GM18909 (cell line): ENCODE results near the gene SDK1.
"Not testable (repeated sequence)": the region's sequence is repeated elsewhere in the genome, so short reads cannot be mapped to it uniquely, and the experiment has no call there.

Experiments used
- ATAC-seq: cut with Tn5 transposase; IDR thresholded peaks from one replicate; pipeline ENCODE4 v1.9.1; 2021; ENCODE audit warnings: mild to moderate bottlenecking; ENCODE audit not compliant: unreplicated experiment, poor library complexity

SDK1 gene

DNA sequence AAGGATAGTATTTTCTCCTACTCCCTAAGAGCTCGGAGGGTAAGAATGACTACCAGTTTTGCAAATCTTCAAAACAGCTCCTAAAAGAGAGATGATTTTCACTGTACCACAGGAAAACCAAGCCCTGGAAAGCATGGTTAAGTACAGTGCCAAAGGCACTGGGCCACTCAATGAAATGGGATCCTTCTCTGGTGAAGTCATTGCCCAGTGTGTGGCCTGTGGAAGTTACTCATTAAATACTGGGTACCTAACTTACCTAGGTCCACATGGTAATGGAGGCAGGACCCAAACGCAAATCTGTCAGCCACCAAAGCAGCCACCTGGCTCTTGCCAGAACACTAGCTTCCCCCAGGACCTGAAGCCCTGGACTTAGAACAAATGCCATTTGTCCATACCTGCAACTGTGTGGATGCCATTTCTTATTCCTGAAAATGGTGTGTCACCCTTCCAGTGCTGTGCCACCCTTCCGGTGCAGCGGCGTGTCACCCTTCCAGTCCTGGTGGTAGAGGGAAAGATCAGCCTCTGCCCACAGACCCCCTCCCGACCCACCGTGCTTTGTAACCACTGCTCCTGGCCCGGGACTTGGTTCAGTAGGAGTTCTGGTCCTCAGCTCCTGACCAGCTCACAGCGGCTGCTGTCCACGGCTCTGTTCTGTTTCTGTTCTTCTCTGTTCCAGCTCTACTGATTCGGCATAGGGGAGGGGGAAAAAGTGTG lies 659.2 kb downstream of the SDK1 start:
- ATAC-seq: no peak

DNA sequence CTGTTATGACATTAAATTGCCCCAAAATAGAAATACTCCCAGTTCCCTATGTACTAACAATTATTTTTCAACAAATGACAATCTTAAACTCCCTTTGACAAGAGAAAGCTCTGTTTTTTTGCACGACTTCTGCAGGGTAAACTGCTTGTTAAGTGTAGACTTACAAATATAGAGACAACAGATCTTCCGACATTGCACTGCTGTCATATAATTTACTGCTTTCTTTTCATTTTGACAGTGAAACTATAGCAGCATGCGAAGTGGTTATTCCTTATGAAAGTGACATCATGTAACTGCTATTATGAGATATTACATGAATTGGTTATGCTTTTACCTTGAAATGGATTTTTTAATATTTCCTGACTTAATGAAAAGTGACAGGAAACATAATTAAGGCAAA lies 659.9 kb downstream of the SDK1 start:
- ATAC-seq: no peak

DNA sequence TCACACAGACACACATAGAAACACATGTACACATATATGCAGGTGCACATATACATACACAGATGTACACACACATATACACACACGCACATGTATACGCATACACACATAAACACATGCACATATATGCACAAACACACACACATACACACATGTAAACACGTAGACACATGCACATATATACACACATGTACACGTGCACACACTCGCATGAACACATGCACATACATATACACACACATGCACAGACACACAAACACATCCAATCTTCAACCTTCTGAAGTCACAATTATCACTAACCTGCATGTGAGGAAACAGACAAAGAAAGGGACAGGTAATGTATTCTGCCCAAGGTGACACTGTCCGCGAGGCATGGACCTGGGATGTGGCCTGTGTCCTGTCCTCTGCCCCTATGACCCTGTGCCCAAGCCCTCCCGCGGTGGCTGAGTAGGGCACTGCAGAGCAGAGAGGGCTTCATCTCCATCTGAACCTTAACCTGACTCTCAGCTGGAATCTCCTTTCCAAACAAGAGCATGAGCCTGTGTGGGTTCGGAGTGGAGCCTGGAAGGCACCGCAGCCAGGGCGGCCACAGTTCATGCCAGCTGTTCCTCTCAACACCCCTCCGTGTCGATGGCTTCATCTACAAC lies 660.9 kb downstream of the SDK1 start:
- ATAC-seq: no peak

DNA sequence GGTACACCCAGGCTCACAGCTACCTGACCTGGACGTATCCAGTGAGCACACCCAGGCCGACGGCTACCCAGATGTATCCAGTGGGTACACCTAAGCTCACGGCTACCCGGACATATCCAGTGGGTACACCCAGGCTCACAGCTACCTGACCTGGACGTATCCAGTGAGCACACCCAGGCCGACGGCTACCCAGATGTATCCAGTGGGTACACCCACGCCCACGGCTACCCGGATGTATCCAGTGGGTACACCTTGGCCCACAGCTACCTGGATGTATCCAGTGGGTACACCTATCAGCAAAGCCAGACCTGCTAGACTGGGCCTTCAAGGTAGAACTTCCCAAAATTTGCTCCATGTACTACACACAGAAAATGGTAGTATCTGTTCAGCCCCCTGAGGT lies 662.7 kb downstream of the SDK1 start:
- ATAC-seq: not testable (repeated sequence)

DNA sequence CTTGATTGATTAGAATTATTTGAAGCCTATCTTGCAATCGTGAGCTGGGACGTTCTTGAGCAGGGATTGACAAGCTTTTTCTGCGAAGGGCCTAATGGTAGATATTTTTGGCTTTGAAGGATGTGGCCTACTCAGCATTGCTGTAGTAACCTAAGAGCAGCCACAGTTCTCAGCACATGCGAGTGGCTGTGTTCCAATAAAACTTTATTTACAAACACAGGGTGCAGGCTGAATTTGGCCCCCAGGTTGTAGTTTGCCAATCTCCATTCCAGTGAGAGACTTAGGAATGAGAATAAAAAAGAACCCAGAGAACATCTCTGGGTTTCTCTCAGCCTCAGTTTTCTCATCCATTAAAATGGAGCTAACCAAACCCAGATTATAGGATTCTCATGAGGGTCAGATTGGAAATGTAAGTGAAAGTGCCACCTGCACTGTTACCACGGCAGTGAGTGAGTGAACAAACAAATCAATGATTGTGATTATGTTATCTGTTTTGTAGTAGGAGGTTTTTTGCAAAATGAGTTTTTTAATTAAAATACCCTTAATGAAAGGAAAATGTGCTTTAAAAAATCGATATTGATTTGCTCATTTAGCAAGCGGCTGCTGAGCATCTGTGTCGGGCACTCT lies 664.0 kb downstream of the SDK1 start:
- ATAC-seq: no peak

DNA sequence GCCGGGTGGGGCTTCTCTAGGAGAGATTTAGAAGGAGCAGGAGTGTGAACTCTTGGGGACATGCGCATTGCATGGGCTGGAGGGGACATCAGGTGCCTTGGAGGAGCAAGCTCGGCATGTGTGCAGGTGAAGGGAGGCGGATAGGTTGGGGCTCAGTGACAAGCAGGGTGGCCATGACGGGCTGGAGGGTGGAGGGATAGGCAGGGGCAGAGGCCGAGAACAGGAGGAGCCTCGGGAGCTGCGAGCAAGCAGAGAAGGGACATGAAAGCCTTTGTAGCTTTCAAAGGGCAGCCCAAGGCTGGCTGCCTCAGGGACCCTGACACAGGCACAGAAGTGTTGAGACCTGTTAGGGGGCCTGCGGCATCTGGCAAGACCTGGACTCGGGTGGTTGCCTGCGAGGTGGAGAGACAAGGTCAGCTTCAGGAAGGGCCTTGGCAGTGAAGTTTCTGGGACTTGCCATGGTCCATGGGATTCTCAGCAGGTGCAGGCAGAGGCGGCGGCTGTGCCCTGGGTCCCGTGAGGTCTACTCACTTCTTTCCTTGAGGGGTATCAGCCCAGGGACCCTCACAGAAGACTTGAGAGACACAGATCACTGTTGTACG lies 664.8 kb downstream of the SDK1 start:
- no peak for ATAC-seq

DNA sequence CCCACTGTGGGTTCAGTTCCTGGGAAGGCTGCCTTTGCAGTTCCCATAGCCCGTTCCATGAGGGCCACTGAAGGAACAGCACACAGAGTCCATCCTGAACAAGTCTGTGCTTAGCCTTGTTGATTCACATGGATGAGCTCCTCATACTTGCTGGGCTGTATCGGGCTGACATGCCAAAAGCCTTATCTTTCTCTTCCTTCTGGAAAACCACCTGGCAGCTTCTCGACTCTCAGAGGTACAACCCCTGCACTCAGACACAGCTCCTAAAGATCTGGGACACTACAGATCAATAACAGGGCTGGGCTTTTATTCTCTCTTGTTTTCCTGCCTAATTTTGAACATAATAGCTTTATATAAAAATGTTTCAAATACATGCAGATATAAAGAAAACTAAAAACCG lies 667.2 kb downstream of the SDK1 start:
- no peak for ATAC-seq

DNA sequence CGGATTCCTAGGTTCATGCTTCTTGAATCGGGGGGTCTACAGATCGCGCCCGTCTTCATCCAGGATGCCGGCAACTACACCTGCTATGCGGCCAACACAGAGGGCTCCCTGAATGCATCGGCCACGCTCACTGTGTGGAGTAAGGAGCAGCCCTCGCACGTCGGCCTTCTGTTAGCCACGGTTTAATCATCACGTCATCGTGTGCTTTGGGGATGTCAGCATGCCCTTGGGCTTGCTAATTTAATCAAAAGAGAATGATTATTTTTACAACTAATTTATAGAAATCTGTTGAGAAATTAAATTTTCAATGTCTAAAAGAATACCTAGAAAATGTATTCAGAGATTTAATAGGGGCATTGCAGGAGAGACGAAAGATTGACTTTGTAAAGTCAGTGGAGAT lies 668.2 kb downstream of the SDK1 start:
- no peak for ATAC-seq

DNA sequence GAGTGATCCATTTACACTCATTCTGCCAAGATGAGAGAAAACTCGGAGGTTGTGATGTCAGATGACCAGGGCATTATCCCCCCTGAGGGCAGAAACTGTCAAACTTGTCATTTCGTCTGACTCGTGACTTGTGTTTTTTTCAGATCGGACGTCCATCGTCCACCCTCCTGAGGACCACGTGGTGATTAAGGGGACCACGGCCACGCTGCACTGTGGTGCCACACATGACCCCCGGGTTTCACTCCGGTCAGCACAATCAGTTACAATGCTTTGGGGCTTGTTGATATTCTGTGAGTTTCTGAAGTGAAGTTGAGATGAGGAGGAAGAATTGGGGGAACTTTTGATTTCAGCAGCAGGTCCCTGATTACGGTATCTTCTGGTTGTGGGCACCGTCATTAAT lies 670.3 kb downstream of the SDK1 start:
- no peak for ATAC-seq

DNA sequence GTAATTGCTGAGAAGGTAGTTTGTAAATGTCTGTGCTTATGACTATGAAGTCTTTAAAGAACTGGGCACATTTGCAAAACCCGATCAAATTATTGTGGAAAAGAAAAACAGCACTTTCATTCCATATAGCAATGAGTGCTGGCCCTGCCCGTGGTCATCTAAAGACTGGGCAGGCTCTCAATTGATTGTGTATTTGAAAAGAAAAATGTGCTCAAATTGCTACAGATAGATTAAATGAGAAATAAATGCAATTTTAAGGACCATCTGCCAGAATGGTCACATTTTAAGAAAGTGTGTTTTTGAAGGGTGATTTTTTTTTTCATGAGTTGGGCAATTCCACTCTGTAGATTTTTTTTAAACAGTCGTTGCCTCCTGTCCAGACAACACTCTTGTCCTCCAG lies 672.2 kb downstream of the SDK1 start:
- ATAC-seq: no peak

DNA sequence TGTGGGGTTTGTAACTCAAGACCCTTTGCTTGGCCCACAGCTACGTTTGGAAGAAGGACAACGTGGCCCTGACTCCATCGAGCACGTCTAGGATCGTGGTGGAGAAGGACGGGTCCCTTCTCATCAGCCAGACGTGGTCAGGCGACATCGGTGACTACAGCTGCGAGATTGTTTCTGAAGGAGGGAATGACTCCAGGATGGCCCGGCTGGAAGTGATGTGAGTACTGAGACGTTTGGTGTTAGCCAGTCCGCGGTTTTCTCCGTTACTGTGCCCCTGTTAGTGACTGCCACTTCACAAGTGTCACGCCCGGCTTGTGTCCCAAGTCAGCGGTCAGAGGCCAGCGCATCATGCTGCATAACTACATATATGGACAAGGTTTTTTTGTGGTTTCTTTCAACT lies 673.3 kb downstream of the SDK1 start:
- ATAC-seq: no peak

DNA sequence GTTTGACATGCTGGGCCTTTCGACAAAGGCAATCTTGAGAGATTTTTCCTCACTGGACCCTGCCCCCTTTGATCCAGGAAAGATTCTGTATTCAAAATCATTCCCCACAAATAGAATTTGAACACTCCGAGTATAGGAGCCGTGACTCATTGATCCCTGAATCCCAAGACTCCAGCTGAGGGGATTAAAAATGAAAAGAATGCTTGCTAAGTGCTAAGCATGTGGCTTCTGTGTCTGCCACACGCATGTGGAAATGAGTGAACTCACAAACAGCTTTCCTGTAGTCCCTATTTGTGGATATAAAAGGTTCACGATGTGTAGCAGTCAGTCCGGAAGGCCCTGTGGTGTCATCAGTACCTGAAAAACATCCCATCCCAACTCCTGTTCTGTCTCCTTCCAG lies 674.3 kb downstream of the SDK1 start:
- no peak for ATAC-seq

DNA sequence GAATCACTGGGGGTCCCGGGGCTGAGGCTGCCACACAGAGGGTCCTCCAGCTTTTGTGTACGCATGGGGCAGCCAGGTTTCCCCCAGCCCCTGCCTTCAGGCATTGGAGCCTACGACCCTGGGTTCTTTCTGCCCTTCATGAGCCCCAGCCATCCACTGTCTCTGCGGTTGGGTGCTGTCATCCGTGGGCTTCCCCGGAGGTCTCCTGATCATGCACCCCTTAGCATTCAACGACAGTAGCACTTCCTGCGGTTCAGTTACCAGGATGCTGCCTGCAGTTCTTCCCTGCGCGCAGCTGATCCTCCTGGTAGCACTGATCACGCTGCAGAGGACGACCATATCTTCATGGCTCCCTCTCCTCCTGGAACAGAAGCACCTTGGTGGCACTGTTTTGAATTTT lies 676.3 kb downstream of the SDK1 start:
- ATAC-seq: no peak

DNA sequence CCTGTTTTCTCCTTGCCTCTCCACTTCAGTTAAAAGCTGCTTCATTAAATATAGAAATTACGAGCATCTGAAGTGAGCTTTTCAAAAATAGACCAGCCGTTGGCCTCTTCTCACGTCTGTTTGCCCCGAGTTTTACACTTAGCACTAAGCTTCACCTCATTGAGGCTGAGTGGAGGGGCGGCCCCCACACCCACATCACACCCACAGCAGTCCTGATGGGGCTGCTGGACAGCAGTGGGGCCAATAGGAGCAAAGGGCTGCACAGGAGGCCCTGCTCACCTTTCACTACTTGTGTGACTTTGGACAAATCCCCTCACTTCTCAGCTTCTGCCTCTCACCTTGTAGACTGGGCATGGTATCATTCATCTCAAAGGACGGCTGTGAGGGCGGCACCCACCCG lies 677.8 kb downstream of the SDK1 start:
- no peak for ATAC-seq

DNA sequence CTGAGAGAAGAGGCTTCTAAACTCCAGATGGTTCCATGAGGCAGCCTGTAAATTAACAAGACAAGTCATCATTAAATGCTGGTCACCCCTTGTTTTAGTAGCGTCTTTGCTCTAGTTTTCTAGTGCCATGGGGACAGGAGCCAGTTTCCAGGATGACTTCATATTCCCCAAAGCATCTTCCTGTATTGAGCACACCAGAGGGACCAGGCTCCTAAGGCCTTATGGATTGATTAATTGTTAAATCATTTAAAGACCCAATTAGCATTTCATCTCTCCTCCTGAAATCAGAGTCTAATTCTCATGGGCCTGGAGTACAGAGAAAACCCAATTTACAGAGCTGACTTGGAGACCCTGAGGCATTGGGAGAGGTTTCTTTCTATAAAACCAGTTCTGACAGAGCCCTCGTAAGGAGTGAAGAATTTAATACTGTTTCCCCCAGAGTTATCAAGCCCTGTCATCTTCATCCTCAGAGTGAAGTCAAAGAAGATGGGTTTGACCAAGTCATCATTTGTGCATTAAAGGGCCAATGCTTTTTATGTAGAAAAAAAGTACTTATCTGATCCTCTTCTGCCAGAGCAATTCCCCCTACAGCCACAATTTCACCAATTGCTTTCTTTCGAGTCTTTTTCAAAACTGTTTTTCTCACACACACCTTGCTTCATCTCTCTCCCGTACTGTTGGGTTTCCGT lies 678.7 kb downstream of the SDK1 start:
- no peak for ATAC-seq

DNA sequence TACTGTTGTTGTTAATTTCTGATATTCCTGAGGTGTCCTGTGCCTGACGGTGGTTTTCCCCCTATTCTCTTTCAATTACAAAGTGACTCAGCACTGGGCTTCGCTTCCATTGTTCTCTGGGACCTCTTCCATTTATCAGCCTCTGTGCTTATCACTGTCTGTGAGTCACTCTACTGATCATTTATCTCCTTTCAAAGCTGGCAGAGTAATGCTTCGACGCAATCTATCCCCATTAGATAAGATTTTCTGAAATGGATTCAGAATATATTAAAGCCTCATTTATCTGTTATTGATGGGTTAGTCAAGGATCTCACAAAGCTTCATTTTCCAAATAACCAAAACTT lies 679.2 kb downstream of the SDK1 start:
- no peak for ATAC-seq

DNA sequence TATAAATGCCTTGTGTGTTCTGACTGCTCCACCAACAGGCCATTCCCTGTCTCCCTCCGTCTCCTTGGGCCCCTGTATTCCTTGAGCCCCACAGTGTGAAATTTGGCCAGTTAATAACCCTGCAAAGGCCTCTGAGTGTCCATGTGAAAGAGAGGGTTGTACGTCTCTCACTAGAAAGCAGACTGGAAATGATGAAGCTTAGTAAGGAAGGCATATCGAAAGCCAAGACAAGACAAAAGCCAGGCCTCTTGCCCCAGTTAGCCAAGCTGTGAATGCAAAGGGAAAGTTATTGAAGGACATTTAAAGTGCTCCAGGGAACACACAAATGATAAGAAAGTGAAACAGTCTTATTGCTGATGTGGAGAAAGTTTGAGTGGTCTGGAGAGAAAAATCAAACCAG lies 680.2 kb downstream of the SDK1 start:
- ATAC-seq: no peak

DNA sequence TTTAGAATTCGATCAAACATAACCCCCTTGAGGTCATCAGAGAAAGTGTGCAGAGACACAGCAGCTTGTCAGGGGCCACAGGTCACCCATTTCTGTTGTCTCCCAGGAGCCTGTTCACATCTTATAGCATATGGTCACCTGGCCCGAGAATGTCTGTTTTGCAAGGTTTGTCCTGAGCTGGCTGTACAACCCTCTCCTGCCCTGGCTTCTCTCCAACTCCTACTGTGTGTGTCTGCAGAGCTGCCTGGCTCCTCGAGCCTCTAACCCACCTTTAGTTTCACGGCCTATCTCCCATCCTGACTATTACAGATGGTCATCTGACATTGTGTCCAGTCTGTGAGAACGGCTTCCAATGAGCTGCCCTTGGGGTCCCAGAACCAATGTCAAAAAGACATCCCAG lies 683.4 kb downstream of the SDK1 start:
- no peak for ATAC-seq

DNA sequence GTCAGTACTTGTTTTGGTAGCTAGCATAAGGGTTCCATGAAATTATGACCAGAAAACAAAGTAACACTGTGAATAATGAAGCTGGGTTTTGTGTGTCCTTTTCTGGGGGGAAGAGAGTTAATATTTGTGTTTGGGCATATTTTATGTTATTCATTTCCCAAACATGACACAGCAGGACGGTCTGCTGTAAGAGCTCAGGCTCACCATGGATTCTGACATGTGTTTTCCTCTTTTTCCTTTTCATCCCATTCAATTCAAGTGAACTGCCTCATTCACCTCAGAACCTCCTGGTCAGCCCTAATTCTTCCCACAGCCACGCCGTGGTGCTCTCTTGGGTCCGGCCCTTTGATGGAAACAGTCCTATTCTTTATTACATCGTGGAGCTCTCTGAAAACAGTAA lies 685.9 kb downstream of the SDK1 start:
- ATAC-seq: no peak

DNA sequence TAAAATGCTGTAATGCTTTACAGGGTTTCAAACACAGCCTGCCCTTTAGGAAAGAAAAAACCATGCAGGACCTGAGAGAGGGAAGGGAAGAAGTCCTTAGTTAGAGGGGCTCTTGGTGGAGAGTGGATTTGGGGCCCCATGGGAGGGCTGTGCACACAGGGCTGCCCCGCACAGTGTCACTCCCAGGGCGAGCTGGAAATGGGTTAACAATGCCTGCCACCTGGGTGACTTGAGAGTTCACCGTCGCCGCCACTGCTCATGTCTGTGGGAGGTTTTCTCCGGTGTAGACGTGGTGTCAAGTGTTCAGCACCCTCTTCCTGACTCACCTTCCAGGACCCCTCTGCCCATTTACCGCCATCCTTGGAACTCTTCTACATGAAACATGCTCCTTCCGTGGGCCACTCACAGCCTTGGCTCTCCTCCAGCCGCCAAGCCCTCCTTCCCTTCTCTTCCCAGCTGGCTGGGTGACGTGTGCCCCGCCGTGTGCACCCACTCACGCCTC lies 686.4 kb downstream of the SDK1 start:
- ATAC-seq: no peak

DNA sequence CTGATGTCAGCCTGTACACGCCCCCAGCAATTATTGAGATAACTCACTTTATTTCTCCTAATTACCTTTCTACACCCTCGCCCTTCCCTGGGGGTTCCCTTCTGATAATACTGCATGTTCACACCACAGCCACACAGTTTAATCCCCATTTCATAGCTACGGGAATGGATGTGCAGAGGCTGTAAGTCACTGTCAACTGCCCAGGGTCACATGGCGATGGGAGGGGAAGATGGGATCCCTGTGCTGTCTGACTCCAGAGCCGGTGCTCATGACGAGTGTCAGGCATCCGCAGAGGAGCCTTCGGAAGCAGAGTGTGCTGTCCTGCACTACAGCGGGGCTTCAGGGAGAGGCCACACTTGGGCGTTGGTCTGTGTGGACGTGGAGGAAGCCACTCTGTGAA lies 688.7 kb downstream of the SDK1 start:
- no peak for ATAC-seq
